HepG2 (cell line): ENCODE measurements around the gene DOCK1. TPM values are rescaled to one million over a fixed set of nuclear protein-coding genes. Genes with fewer than 3 reads are reported as not detected.

ENCODE experiments used
- ATAC-seq: fragments of 200-7000 bp; cut with Tn5 transposase; 3 replicates; pipeline ENCODE4 v1.9.1; 2020; ENCODE audit warnings: mild to moderate bottlenecking, moderate library complexity
- BruUV-seq: library from RNA; stranded (reverse); fragments of 400-500 nt; replicated peaks from 2 replicates; lab custom pipeline; 2021; lab: Mats Ljungman, UMichigan
- CTCF ChIA-PET: fragments of 300-600 bp; formaldehyde crosslinking; extraction: SDS; loops from one replicate; lab custom pipeline; 2021; ENCODE audit warnings: low total read pairs, inconsistent platforms, low intra/inter-chr PET ratio; lab: Yijun Ruan, JAX
- POLR2A ChIA-PET: fragments of 350-600 bp; sonication (Branson Sonifier 250); formaldehyde crosslinking; loops from one replicate; lab custom pipeline; 2020; ENCODE audit warnings: antibody characterized with exemption, inconsistent platforms; lab: Yijun Ruan, JAX
- DNase-seq: peaks from one replicate; pipeline ENCODE4 v3.0.0-alpha.2; 2015; ENCODE audit warnings: low spot score
- FAIRE-seq: peaks from 3 replicates; lab custom pipeline; 2011; peaks lifted over from hg19 to GRCh38; lab: Jason Lieb, UNC
- H2AFZ ChIP-seq: one replicate; pipeline ENCODE4 v1.6.1; 2011; ENCODE audit warnings: low read length, inconsistent platforms
- H3K27ac ChIP-seq: fragments of 300-600 bp; 3 replicates; pipeline ENCODE4 v1.8.0; 2011; ENCODE audit warnings: mixed run types, mild to moderate bottlenecking, mixed read lengths, low read length, inconsistent platforms; ENCODE audit not compliant: insufficient read depth; ENCODE audit errors: extremely low read length
- H3K27me3 ChIP-seq, 2 experiments: fragments of 200-600 bp in 1 of 2; 2 replicates in 1 of 2; 3 replicates in 1 of 2; pipeline versions ENCODE4 v1.6.0 to v1.8.0; 2011; ENCODE audit warnings: low read length in 2 of 2, mild to moderate bottlenecking in 2 of 2, moderate library complexity in 2 of 2, inconsistent platforms in 1 of 2; ENCODE audit not compliant: insufficient read depth in 2 of 2, control insufficient read depth in 1 of 2
- H3K36me3 ChIP-seq, 2 experiments: fragments of 200-600 bp in 1 of 2; replicated peaks in 1 of 2; 2 replicates in 1 of 2; 3 replicates in 1 of 2; pipeline versions ENCODE4 v1.5.1 to v1.8.0; 2011; ENCODE audit warnings: low read length in 2 of 2, inconsistent platforms in 1 of 2; ENCODE audit not compliant: insufficient read depth in 2 of 2, control insufficient read depth in 1 of 2
- H3K4me1 ChIP-seq: 2 replicates; pipeline ENCODE4 v1.5.1; 2012; ENCODE audit warnings: low read length, inconsistent platforms; ENCODE audit not compliant: insufficient read depth
- H3K4me2 ChIP-seq: 2 replicates; pipeline ENCODE4 v1.6.0; 2011; ENCODE audit warnings: low read depth, low read length, inconsistent platforms
- H3K4me3 ChIP-seq, 3 experiments: fragments of 200-600 bp in 1 of 3; sonication (generic), shearing (Covaris generic) in 1 of 3; replicated peaks in 1 of 3; 2 replicates each; pipeline ENCODE4 v1.5.1; 2011 to 2016; ENCODE audit warnings: low read length in 3 of 3, inconsistent platforms in 2 of 3, low read depth in 2 of 3, mild to moderate bottlenecking in 2 of 3, control low read depth in 1 of 3, mixed read lengths in 1 of 3; ENCODE audit not compliant: insufficient read depth in 1 of 3
- H3K79me2 ChIP-seq: one replicate; pipeline ENCODE4 v1.6.1; 2011; ENCODE audit warnings: low read length, inconsistent platforms; ENCODE audit not compliant: insufficient read depth
- H3K9ac ChIP-seq: 2 replicates; pipeline ENCODE4 v1.6.0; 2011; ENCODE audit warnings: mild to moderate bottlenecking, low read depth, low read length, inconsistent platforms; ENCODE audit not compliant: insufficient read depth
- H3K9me3 ChIP-seq: 2 replicates; pipeline ENCODE4 v1.5.1; 2012; ENCODE audit warnings: mild to moderate bottlenecking, low read length
- H4K20me1 ChIP-seq: 2 replicates; pipeline ENCODE4 v1.6.0; 2011; ENCODE audit warnings: inconsistent platforms, mild to moderate bottlenecking, low read length, moderate library complexity; ENCODE audit not compliant: insufficient read depth
- CBX5 ChIP-seq: sonication (generic); formaldehyde crosslinking; IDR thresholded peaks from 2 replicates; pipeline ENCODE4 v1.4.0; 2020; ENCODE audit warnings: missing genetic modification reagents, borderline replicate concordance
- FOXK2 ChIP-seq: fragments of 450-650 bp; IDR thresholded peaks from 2 replicates; pipeline ENCODE4 v1.6.1; 2016
- MIXL1 ChIP-seq: IDR thresholded peaks from 2 replicates; pipeline ENCODE4 v1.6.1; 2016
- NR3C1 ChIP-seq: sonication (generic); formaldehyde crosslinking; IDR thresholded peaks from 2 replicates; pipeline ENCODE4 v1.4.0; 2020; ENCODE audit warnings: missing genetic modification reagents
- RAD21 ChIP-seq: fragments of 450-650 bp; formaldehyde crosslinking; IDR thresholded peaks from 2 replicates; pipeline ENCODE4 v1.5.0; 2020; ENCODE audit warnings: mild to moderate bottlenecking
- SOX13 ChIP-seq, 3 experiments: fragments of 450-650 bp in 1 of 3; sonication (generic) in 1 of 3; formaldehyde crosslinking in 1 of 3; IDR thresholded peaks in 2 of 3; conservative IDR thresholded peaks in 1 of 3; 2 replicates each; pipeline versions ENCODE4 v1.5.0 to v1.6.1; 2016 to 2020; ENCODE audit warnings: antibody characterized with exemption in 1 of 3, mild to moderate bottlenecking in 1 of 3, missing compliant biosample characterization in 1 of 3, missing genetic modification reagents in 1 of 3, moderate library complexity in 1 of 3
- ZNF251 ChIP-seq: sonication (generic); formaldehyde crosslinking; IDR thresholded peaks from 2 replicates; pipeline ENCODE4 v1.9.0; 2021; ENCODE audit warnings: mild to moderate bottlenecking, missing genetic modification reagents
- ZNF256 ChIP-seq: sonication (generic); formaldehyde crosslinking; conservative IDR thresholded peaks from 2 replicates; pipeline ENCODE4 v1.4.0; 2020; ENCODE audit warnings: missing genetic modification reagents
- ZNF761 ChIP-seq: sonication (generic); formaldehyde crosslinking; conservative IDR thresholded peaks from 2 replicates; pipeline ENCODE4 v1.4.0; 2020; ENCODE audit warnings: mild to moderate bottlenecking, missing genetic modification reagents
- WGBS: methylation state at CpG from one replicate; pipeline ENCODE4 v1.1.6; 2017; ENCODE audit warnings: low lambda C conversion rate; 5-methylcytosine and 5-hydroxymethylcytosine counted together
- in situ Hi-C: cut with HindIII; loops from 2 replicates; pipeline ENCODE4 v1.10.0; 2017; ENCODE audit warnings: low pct_unique_long_range_greater_than_20kb; ENCODE audit not compliant: extremely low pct_ligation_motif_present
- intact Hi-C: fragments of 100-400 bp; cut with micrococcal nuclease; formaldehyde crosslinking; loops from one replicate; pipeline ENCODE4 v1.10.0; 2022; ENCODE audit not compliant: unreplicated experiment
- polyA plus RNA-seq, 8 experiments: library from polyadenylated mRNA; depleted of rRNA in 3 of 8; stranded (reverse) in 7 of 8; unstranded in 1 of 8; fragments of >200 nt; fragmentation: Illumina TruSeq in 4 of 8; extraction: Trizol in 4 of 8; gene quantifications; 2 replicates each; pipeline versions ENCODE4 v1.2.1 to v1.2.3, GENCODE V29; 2011 to 2016; ENCODE audit warnings: low read depth in 4 of 8, missing spikeins in 1 of 8, mixed read lengths in 1 of 8; ENCODE audit not compliant: insufficient read depth in 1 of 8
- total RNA-seq, 5 experiments: library from RNA; depleted of rRNA; stranded (reverse); fragments of >200 nt; fragmentation: Illumina TruSeq; extraction: Trizol; gene quantifications; 2 replicates each; pipeline ENCODE4 v1.2.3, GENCODE V29; 2016; ENCODE audit warnings: low read depth in 1 of 5
- TF ChIP-seq, protein P1 (sequence below): sonication (generic); formaldehyde crosslinking; IDR thresholded peaks from 2 replicates; pipeline ENCODE4 v1.4.0; 2020; ENCODE audit warnings: missing genetic modification reagents, borderline replicate concordance
- TF ChIP-seq, protein P2 (sequence below): sonication (generic); formaldehyde crosslinking; IDR thresholded peaks from 2 replicates; pipeline ENCODE4 v1.8.0; 2023; ENCODE audit warnings: mild to moderate bottlenecking, missing genetic modification reagents
- TF ChIP-seq, protein P3 (sequence below): sonication (generic); formaldehyde crosslinking; IDR thresholded peaks from 2 replicates; pipeline ENCODE4 v1.5.0; 2020; ENCODE audit warnings: missing genetic modification reagents
- TF ChIP-seq, protein P4 (sequence below): IDR thresholded peaks from 2 replicates; pipeline ENCODE4 v1.6.1; 2016; ENCODE audit warnings: missing biosample characterization, missing genetic modification reagents, low read depth
- TF ChIP-seq, protein P5 (sequence below): sonication (generic); formaldehyde crosslinking; IDR thresholded peaks from 2 replicates; pipeline ENCODE4 v1.8.0; 2022; ENCODE audit warnings: mild to moderate bottlenecking, missing genetic modification reagents, moderate library complexity

DOCK1 gene
- total and polyA plus RNA-seq, 2 of the 13 experiments (the other 11 are each of a cell fraction or from before 2014, with no cell fraction given), result 8.3 to 25.5 TPM

DNA sequence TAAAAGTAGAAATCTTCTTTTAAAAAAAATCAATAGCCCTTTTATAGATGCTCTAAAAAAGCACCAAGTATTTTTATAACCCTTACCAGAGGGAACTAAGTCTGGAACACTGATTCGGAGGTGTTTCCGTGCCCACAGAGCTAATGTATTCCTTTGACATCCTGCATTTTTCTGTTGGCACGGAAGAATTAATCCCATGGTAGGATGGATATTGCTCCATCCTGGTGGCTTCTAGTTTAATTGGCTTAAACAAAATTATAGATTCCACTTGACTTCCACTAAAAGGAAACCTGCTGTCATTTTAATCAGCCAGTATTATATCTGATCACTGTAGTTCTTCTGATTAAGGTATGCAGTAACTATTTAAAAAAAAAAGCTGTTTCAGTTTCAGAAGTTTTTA lies 479.8 kb downstream of the DOCK1 start (continued):
- TF ChIP-seq FOXK2, result no peak
- TF ChIP-seq ZNF256, result no peak
- TF ChIP-seq, all 625 proteins: peak for 0

DNA sequence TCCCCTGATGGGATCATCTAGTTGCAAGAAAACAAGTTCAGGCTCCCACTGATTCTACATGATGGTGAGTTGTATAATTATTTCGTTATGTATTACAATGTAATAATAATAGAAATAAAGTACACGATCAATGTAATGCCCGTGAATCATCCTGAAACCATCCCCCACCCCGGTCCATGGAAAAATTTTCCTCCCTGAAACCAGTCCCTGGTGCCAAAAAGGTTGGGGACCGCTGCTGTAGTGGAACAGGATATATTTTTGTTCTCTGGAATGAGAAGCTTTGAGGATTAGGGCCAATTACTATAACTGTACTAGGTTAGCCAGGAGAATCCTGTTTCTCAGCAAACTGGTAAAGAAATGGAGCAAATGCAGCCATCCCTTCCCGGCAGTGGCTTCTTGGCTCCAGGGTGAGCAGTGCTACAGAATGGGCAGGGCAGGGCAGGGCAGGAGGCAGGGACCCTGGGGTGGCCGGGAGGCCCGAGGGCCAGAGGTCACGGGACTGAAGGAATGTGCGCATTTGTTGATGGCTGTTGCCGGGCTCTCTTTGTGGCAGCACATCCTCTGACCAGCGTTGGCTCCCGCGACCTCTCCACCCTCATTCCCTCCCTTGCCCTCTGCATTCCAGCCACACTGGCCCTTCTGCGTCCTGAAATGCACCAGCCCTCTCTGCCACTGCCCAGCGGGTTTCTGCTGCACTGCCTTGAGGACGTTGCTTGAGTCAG lies 481.5 kb downstream of the DOCK1 start:
- no peak overlapping the region for H2AFZ ChIP-seq
- peaks cover 1 to 22% of the 10 kb centered on the region in 2 experiments; a peak in 2 of 5 replicates for H3K36me3 ChIP-seq
- CTCF ChIA-PET, result no interaction called here
- in situ Hi-C loops, result no loop called here
- intact Hi-C loops, result no loop called here
- POLR2A ChIA-PET, result no interaction called here
- H3K4me3 ChIP-seq, result no peak overlapping the region
- no TSS peak for BruUV-seq
- FAIRE-seq (no peak), ATAC-seq (no peak), DNase-seq (no peak)
- no peak overlapping the region for H3K27ac ChIP-seq
- no peaks in the 10 kb centered on the region for H3K79me2 ChIP-seq
- 96% methylated on average over 16 of the region's 17 CpGs for whole genome bisulfite sequencing
- no peaks in the 10 kb centered on the region for H3K4me1 ChIP-seq
- H4K20me1 ChIP-seq, result no peaks in the 10 kb centered on the region
- no peaks in the 10 kb centered on the region for H3K27me3 ChIP-seq
- H3K4me2 ChIP-seq, result no peak overlapping the region
- no peak overlapping the region for H3K9ac ChIP-seq
- H3K9me3 ChIP-seq, result no peaks in the 10 kb centered on the region
- TF ChIP-seq, protein P1, sequence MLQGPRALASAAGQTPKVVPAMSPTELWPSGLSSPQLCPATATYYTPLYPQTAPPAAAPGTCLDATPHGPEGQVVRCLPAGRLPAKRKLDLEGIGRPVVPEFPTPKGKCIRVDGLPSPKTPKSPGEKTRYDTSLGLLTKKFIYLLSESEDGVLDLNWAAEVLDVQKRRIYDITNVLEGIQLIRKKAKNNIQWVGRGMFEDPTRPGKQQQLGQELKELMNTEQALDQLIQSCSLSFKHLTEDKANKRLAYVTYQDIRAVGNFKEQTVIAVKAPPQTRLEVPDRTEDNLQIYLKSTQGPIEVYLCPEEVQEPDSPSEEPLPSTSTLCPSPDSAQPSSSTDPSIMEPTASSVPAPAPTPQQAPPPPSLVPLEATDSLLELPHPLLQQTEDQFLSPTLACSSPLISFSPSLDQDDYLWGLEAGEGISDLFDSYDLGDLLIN, result no peak
- TF ChIP-seq, protein P2, sequence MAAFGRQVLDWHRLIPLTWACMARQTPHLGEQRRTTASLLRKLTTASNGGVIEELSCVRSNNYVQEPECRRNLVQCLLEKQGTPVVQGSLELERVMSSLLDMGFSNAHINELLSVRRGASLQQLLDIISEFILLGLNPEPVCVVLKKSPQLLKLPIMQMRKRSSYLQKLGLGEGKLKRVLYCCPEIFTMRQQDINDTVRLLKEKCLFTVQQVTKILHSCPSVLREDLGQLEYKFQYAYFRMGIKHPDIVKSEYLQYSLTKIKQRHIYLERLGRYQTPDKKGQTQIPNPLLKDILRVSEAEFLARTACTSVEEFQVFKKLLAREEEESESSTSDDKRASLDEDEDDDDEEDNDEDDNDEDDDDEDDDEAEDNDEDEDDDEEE (CRISPR knock-in tag), result no peak
- TF ChIP-seq ZNF761 (CRISPR knock-in tag), result no peak
- no peak for TF ChIP-seq CBX5 (CRISPR knock-in tag)
- TF ChIP-seq, protein P3, sequence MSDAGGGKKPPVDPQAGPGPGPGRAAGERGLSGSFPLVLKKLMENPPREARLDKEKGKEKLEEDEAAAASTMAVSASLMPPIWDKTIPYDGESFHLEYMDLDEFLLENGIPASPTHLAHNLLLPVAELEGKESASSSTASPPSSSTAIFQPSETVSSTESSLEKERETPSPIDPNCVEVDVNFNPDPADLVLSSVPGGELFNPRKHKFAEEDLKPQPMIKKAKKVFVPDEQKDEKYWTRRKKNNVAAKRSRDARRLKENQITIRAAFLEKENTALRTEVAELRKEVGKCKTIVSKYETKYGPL (CRISPR knock-in tag), result no peak
- TF ChIP-seq RAD21 (CRISPR knock-in tag), result no peak
- TF ChIP-seq, protein P4, sequence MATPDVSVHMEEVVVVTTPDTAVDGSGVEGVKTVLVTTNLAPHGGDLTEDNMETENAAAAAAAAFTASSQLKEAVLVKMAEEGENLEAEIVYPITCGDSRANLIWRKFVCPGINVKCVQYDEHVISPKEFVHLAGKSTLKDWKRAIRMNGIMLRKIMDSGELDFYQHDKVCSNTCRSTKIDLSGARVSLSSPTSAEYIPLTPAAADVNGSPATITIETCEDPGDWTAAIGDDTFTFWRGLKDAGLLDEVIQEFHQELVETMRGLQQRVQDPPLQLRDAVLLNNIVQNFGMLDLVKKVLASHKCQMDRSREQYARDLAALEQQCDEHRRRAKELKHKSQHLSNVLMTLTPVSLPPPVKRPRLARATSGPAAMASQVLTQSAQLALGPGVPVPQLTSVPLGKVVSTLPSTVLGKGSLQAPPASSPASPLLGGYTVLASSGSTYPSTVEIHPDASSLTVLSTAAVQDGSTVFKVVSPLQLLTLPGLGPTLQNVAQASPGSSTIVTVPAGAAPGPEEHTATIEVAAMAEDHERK (CRISPR knock-in tag), result no peak
- TF ChIP-seq MIXL1, result no peak
- TF ChIP-seq SOX13 (IDR thresholded peaks at IDR 0.05), result no peak
- TF ChIP-seq SOX13 (CRISPR knock-in tag; conservative IDR thresholded peaks at IDR 0.05 in 1 of 2, IDR thresholded peaks at IDR 0.05 in 1 of 2), result no peak
- TF ChIP-seq, protein P5, sequence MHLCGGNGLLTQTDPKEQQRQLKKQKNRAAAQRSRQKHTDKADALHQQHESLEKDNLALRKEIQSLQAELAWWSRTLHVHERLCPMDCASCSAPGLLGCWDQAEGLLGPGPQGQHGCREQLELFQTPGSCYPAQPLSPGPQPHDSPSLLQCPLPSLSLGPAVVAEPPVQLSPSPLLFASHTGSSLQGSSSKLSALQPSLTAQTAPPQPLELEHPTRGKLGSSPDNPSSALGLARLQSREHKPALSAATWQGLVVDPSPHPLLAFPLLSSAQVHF (CRISPR knock-in tag), result no peak
- TF ChIP-seq NR3C1, result no peak
- no peak for TF ChIP-seq ZNF251 (CRISPR knock-in tag)
- TF ChIP-seq, all 625 proteins: peak for 0
